ENCODE data around the gene REELD1.

The REELD1 gene

DNA sequence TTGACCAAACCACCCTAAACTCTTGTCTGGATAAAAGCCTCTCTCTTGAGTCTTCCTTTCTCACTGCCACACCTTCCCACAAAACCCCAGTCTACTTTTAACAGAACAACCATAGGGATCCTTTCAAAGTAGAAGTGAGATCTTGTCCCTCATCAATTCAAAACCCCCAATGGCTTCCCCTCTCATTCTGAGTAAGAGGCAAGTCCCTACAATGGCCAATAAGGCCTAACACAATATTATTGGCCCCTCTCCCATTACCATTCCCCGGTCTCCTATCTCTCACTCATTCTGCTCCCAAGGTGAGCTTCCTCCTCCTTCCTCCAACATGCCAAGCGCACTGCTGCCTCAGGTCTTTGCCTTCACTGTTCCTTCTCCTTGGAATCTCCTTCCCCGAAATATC is 57.1 kb downstream of the REELD1 start:
- no peak for DNase-seq

DNA sequence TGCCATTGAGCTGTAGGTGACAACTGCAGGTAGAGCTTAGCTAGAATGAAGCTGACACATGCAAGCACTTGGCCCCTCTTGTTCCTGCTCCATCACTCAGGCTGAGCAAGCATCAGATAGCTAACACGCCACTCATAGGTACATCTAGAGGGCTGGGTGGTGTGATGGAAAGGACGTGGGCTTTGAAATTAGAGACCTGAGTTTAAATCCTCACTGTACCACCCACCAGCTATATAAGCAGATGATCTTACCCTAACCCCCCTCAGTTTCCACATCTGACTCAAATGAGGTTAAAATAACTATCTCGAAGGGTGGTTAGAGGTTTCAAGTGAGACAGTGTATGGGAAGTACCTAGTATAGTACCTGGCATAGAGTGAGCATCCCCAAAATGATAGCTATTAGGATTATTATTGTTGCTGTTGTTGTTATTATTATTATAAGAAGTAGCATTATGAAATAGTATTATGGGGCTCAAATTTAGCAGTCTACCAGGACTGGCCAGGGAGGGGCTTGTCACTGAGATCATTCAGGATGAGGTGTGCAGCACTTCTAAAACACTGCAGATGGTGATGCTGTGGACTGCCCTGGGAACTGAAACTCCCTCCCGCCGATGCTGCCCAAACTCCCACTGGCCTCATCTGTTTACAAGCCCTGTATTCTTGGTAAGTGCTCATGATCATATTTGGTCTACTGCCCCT is 59.0 kb downstream of the REELD1 start:
- no peak for DNase-seq

DNA sequence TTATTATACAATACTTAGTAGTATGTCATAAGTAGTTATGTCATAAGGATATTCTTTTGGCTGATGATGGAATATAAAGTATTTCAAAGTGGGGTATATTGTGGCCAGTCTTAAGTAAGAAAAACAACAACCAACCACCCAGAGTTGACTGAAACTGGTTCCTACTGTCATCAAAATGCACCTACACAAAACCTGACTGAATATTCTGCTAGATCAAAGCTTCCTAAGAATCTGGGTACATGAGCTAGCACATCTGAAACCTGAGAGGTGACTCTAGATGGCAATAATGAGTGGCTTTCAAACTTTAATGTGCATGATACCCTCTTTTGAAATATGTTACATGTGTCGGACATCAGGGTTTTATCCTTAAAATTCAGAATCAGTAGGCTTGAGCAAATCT is 60.4 kb downstream of the REELD1 start:
- no peak for DNase-seq

DNA sequence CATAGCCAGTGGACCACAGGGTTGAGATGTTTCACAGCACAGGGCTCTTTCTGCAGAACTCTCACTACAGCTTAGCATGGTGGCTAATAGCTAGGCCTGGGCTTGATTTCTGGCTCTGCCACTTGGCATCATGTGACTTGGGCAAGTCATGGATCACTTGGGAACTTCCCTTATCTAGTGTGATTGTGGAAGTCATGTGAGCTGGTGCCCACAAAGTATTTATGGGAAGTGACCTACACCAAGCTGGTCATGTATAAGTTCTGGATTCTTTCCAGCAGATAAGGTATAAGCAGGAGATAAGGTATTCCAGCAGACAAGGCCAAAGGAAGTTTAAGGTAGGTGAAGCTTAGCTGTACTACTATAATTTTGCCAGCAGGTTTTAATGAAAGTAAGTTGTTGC is 61.0 kb downstream of the REELD1 start:
- no peak for DNase-seq

DNA sequence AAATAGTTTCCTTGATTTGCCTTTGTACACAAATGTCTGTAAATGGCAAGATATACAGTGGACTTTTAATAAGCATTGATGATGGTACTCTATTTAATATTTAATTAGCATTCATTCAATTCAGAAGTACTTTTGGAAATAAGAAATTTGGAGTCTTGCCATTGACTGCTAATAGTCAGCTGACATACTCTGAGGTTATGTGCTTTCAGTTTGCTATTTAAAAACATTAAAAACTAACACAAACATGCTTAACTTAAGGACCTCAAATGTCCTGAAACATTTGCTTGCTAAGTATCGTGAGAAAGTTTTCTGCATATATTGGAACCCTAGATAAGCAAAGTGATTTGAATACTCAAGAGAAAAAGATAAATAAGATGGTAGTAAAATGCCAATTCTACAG is 64.6 kb downstream of the REELD1 start:
- no peak for DNase-seq

Data from NCI-H524 treated with DMSO at 0.1 percent for 48 hours (cell line).